ENCODE results near the gene NT5DC1. TPM values are rescaled to one million over a fixed set of nuclear protein-coding genes. Genes with fewer than 3 reads are reported as not detected.

NT5DC1 gene
- total and polyA plus RNA-seq, 2 experiments from 2014 or later: 27.0 to 29.8 TPM

DNA sequence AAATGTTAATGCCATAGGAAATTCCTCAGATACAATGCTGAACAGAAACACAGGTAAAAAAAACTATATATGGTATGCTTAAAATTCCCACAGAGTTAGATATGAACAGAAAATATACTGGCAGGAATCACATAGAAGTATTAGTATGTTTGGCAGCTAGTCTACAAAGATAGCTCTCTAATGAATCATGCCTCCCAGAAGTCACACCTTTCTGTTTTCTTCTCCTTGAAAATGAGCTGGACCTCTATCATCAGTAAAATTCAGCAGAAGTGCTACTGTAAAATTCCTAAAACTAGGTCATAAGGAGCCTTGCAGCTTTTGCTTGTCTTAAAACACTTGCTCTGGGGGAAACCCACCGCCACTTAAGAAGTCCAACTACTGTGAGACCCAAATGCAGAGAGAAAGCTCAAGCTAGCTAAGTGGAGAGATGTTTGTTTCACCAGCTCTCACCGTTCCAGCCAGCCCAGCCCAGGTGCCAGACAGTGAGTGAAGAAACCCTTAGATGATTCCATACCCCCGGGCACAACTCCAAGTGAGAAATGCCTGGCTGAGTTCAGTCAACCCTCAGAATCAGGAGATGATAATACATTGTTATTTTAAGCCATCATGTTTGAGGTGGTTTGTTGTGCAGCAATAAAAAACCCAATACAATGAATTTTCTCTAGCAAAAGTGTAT lies 110.2 kb downstream of the NT5DC1 start (continued):
- TF ChIP-seq, protein P1, sequence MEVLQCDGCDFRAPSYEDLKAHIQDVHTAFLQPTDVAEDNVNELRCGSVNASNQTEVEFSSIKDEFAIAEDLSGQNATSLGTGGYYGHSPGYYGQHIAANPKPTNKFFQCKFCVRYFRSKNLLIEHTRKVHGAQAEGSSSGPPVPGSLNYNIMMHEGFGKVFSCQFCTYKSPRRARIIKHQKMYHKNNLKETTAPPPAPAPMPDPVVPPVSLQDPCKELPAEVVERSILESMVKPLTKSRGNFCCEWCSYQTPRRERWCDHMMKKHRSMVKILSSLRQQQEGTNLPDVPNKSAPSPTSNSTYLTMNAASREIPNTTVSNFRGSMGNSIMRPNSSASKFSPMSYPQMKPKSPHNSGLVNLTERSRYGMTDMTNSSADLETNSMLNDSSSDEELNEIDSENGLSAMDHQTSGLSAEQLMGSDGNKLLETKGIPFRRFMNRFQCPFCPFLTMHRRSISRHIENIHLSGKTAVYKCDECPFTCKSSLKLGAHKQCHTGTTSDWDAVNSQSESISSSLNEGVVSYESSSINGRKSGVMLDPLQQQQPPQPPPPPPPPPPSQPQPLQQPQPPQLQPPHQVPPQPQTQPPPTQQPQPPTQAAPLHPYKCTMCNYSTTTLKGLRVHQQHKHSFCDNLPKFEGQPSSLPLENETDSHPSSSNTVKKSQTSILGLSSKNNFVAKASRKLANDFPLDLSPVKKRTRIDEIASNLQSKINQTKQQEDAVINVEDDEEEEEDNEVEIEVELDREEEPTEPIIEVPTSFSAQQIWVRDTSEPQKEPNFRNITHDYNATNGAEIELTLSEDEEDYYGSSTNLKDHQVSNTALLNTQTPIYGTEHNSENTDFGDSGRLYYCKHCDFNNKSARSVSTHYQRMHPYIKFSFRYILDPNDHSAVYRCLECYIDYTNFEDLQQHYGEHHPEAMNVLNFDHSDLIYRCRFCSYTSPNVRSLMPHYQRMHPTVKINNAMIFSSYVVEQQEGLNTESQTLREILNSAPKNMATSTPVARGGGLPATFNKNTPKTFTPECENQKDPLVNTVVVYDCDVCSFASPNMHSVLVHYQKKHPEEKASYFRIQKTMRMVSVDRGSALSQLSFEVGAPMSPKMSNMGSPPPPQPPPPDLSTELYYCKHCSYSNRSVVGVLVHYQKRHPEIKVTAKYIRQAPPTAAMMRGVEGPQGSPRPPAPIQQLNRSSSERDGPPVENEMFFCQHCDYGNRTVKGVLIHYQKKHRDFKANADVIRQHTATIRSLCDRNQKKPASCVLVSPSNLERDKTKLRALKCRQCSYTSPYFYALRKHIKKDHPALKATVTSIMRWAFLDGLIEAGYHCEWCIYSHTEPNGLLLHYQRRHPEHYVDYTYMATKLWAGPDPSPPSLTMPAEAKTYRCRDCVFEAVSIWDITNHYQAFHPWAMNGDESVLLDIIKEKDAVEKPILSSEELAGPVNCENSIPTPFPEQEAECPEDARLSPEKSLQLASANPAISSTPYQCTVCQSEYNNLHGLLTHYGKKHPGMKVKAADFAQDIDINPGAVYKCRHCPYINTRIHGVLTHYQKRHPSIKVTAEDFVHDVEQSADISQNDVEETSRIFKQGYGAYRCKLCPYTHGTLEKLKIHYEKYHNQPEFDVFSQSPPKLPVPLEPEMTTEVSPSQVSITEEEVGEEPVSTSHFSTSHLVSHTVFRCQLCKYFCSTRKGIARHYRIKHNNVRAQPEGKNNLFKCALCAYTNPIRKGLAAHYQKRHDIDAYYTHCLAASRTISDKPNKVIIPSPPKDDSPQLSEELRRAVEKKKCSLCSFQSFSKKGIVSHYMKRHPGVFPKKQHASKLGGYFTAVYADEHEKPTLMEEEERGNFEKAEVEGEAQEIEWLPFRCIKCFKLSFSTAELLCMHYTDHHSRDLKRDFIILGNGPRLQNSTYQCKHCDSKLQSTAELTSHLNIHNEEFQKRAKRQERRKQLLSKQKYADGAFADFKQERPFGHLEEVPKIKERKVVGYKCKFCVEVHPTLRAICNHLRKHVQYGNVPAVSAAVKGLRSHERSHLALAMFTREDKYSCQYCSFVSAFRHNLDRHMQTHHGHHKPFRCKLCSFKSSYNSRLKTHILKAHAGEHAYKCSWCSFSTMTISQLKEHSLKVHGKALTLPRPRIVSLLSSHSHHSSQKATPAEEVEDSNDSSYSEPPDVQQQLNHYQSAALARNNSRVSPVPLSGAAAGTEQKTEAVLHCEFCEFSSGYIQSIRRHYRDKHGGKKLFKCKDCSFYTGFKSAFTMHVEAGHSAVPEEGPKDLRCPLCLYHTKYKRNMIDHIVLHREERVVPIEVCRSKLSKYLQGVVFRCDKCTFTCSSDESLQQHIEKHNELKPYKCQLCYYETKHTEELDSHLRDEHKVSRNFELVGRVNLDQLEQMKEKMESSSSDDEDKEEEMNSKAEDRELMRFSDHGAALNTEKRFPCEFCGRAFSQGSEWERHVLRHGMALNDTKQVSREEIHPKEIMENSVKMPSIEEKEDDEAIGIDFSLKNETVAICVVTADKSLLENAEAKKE (CRISPR knock-in tag; IDR thresholded peaks at IDR 0.05): no peak

- no peaks in the 10 kb centered on the region for H3K36me3 Mint-ChIP-seq (ENCODE audit: low read depth)
- no peak overlapping the region for H3K4me3 Mint-ChIP-seq
- no peaks in the 10 kb centered on the region for H3K4me1 ChIP-seq (ENCODE audit: insufficient read depth)
- H3K27ac Mint-ChIP-seq: no peak overlapping the region
- H3K4me1 Mint-ChIP-seq: peaks cover 11% of the 10 kb centered on the region; the same call in 2 of the 3 replicates
- H3K27me3 Mint-ChIP-seq (ENCODE audit: insufficient read depth, low read depth, poor library complexity): no peaks in the 10 kb centered on the region
- DNase-seq (ENCODE audit: low spot score) (no peak), ATAC-seq (no peak)
- no peaks in the 10 kb centered on the region for H4K20me1 ChIP-seq (replicated peaks; ENCODE audit: insufficient read depth)
- no peak overlapping the region for H3K27ac ChIP-seq (ENCODE audit: low read depth)
- H3K4me2 ChIP-seq: no peak overlapping the region
- no peaks in the 10 kb centered on the region for H3K79me2 ChIP-seq (replicated peaks; ENCODE audit: insufficient read depth)
- no peaks in the 10 kb centered on the region for H3K9me3 Mint-ChIP-seq
- no peak overlapping the region for H2AFZ ChIP-seq
- no peaks in the 10 kb centered on the region for H3F3A ChIP-seq (replicated peaks; ENCODE audit: low read depth)
- H3K27me3 ChIP-seq (ENCODE audit: insufficient read depth): no peaks in the 10 kb centered on the region
- H3K4me3 ChIP-seq: no peak overlapping the region
- H3K36me3 ChIP-seq (ENCODE audit: insufficient read depth): no peaks in the 10 kb centered on the region
- H3K9me2 ChIP-seq (ENCODE audit: insufficient read depth): no peaks in the 10 kb centered on the region
- TF ChIP-seq ZNF331 (CRISPR knock-in tag; IDR thresholded peaks at IDR 0.05; ENCODE audit: low read depth): no peak
- TF ChIP-seq ZNF114 (CRISPR knock-in tag; IDR thresholded peaks at IDR 0.05): no peak
- TF ChIP-seq POLR2AphosphoS5 (IDR thresholded peaks at IDR 0.05; ENCODE audit: low read depth): no peak
- no peak for TF ChIP-seq JUNB (IDR thresholded peaks at IDR 0.05; ENCODE audit: unreplicated experiment)
- no peak for TF ChIP-seq EZH2 (IDR thresholded peaks at IDR 0.05; ENCODE audit: low read depth, unreplicated experiment)
- TF ChIP-seq, protein P2, sequence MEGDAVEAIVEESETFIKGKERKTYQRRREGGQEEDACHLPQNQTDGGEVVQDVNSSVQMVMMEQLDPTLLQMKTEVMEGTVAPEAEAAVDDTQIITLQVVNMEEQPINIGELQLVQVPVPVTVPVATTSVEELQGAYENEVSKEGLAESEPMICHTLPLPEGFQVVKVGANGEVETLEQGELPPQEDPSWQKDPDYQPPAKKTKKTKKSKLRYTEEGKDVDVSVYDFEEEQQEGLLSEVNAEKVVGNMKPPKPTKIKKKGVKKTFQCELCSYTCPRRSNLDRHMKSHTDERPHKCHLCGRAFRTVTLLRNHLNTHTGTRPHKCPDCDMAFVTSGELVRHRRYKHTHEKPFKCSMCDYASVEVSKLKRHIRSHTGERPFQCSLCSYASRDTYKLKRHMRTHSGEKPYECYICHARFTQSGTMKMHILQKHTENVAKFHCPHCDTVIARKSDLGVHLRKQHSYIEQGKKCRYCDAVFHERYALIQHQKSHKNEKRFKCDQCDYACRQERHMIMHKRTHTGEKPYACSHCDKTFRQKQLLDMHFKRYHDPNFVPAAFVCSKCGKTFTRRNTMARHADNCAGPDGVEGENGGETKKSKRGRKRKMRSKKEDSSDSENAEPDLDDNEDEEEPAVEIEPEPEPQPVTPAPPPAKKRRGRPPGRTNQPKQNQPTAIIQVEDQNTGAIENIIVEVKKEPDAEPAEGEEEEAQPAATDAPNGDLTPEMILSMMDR (conservative IDR thresholded peaks at IDR 0.05; ENCODE audit: low read depth in 2 of 2): no peak
- TF ChIP-seq, protein P1 (CRISPR knock-in tag; IDR thresholded peaks at IDR 0.05): no peak
Observed at GRCh38 chr6:116214681-116215080, 114.0 kb downstream of the NT5DC1 start.

Measured in GM23338 (cell line).